ENCODE measurements around the gene GRB14.
"Not testable (repeated sequence)": the region's sequence is repeated elsewhere in the genome, so short reads cannot be mapped to it uniquely, and the experiment has no call there.

Gene GRB14

DNA sequence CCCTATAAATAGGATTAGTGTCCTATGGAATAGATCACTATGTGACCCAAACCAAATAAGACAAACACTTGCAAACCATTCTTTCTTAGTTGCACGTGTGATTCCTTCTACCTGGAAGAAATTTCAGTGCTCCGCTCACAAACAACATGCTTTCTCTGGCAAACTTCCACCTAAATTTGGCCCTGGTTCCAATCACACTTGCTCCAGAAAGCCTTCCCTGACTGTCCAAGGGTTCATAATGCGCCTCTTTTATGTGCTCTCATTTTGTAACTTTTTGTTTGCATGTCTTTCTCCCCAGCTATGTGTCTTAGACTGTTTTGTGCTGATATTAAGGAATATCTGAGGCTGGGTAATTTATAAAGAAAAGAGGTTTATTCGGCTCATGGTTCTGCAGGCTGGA is 69.8 kb downstream of the GRB14 start:
- DNase-seq: no peak

- not testable (repeated sequence) for DNase-seq
Measured at GRCh38 chr2:164549705-164550104, 71.6 kb downstream of the GRB14 start.

GRCh38 chr2:164545484-164545883 is 75.8 kb downstream of the GRB14 start:
- DNase-seq: no peak

DNA sequence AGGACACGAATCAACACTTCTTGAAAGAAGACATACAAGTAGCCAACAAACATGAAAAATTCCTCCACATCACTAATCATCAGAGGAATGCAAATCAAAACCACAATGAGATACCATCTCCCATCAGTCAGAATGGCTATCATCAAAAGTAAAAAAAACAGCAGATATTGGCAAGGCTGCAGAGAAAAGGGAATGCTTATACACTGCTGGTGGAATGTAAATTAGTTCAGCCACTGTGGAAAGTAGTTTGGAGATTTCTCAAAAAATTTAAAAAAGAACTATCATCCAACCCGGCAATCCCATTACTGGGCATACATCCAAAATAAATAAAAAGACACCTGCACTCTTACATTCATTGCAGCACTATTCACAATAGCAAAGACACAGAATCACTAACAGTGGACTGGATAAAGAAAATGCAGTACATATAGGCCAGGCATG is 78.7 kb downstream of the GRB14 start:
- DNase-seq: no peak

- DNase-seq: peak; percentile 27
Measured at GRCh38 chr2:164538240-164538866, 82.9 kb downstream of the GRB14 start.

- DNase-seq: no peak
Measured at GRCh38 chr2:164535280-164536025, 85.8 kb downstream of the GRB14 start.

DNA sequence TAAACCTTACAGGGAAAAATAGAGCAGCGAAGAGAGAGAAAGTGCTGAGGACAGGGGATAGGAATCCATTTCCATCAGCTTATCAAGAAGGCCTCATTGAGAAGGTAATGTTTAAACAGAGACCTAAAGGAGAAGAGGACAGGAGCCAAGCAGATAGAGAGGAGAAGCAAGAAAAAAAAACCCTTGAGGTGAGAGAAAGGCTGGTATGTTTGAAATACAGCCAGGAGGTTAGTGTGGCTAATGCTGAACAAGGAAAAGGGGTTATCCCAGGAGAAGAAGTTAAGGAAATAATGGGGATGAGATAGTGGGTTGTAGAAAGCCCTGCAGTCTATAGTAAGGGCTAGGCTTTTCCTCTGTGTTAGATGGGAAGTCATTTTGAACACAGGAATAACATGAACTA is 90.8 kb downstream of the GRB14 start:
- no peak for DNase-seq

DNA sequence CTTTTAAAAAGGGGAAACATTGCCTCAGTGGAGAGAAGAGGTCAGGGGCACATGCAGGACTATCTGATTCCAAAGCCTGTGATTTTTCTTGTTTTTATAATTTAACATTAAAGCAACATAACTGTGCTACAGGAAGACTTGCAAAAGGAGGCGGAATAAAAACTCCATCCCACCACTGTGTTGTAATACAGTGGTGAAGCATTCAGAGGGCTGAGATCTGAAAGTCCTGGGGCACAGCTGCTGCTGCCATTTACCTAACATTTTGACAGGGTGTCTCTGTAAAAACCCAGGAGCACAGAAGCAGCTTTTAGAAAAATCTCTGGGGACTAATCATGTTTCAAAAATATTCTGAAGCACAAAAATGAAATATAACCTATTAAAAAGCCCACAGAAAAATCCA is 97.6 kb downstream of the GRB14 start:
- no peak for DNase-seq

GRCh38 chr2:164523009-164523408 is 98.3 kb downstream of the GRB14 start:
- no peak for DNase-seq

GRCh38 chr2:164522561-164522981 is 98.7 kb downstream of the GRB14 start:
- no peak for DNase-seq

DNA sequence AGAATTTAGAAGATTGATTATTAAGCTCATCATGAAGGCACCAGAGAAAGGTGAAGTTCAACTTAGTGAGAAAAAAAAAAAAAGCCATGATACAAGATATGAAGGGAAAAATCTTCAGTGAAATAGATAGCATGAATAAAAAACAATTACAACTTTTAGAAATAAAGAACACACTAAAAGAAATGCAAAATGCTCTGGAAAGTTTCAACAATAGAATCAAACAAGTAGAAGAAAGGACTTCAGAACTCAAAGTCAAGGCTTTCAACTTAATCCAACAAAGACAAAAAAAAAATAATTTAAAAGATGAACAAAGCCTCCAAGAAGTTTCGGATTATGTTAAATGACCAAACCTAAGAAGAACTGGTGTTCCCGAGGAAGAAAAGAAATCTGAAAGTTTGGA is 105.5 kb downstream of the GRB14 start:
- DNase-seq: no peak

DNA sequence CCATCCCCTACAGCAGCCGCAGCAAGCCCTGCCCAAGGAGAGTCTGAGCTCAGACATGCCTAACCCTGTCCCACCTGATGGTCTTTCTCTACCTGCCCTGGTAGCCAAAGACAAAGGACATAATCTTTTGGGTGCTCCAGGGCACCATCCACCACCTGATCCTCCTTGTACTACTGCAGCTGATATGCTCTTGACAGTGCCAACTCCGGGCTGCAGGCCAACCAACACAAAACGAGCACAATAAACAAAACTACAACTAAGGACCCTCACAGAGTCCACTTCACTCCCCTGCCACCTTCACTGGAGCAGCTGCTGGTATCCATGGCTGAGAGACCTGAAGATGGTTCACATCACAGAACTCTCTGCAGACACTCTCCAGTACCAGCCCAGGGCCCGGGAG is 106.3 kb downstream of the GRB14 start:
- no peak for DNase-seq

DNA sequence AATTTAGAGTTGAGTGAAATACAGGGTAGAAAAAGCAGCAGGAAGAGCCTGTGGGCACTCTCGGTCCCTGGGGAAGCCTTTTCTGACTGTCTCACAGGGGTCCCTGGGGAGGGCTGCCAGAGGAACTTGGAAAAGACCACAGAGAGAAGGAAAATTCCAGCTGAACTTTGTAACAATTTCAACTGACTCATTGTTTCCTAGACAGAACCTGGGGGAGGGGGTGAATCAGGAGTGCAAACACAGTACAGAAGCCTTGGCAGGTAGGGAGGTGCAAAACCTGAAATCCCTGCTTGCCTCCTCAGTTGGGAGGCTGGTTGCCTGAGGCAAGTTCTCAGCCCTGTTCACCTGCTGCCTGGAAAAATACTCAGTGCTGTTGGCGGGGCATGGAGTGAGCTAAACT is 106.8 kb downstream of the GRB14 start:
- DNase-seq: no peak

DNA sequence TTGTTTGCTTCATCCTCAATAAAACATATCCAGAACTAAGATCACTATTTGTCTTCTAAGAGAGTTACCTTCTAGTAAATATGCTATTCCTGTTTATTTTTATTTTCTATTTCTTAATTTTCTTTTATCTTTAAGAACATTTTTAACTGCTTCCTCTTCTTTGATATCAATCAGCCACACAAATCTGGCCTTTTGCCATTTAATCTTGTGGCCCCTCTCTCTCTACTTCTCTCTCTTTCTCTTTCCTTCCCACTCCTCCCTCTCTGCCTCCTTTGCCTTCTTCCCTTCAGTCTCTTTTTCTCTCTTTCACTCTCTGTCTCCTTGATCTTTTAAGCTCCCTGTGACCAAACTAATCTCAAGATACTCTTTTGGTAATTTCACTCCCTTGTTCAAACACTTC is 108.4 kb downstream of the GRB14 start:
- DNase-seq: no peak

DNA sequence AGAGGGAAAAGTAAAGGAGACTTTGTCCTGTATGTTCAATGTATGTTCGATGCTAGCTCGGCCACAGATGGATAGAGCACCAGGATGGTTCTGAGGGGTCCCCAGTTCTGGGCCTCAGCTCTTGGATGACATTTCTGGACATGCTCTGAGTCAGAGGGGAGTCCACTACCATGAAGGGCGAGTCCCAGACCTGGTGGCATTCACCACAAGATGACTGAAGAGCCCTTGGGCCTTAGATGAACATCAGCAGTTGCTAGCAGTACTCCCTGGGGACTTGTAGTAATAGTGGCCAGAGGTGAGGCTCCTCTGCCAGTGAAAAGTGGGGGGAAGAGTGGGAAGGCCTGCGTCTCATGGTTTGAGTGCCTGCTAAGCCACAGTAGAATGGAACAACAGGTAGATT is 109.5 kb downstream of the GRB14 start:
- DNase-seq: no peak

GRCh38 chr2:164510895-164511294 is 110.4 kb downstream of the GRB14 start:
- DNase-seq: no peak

DNA sequence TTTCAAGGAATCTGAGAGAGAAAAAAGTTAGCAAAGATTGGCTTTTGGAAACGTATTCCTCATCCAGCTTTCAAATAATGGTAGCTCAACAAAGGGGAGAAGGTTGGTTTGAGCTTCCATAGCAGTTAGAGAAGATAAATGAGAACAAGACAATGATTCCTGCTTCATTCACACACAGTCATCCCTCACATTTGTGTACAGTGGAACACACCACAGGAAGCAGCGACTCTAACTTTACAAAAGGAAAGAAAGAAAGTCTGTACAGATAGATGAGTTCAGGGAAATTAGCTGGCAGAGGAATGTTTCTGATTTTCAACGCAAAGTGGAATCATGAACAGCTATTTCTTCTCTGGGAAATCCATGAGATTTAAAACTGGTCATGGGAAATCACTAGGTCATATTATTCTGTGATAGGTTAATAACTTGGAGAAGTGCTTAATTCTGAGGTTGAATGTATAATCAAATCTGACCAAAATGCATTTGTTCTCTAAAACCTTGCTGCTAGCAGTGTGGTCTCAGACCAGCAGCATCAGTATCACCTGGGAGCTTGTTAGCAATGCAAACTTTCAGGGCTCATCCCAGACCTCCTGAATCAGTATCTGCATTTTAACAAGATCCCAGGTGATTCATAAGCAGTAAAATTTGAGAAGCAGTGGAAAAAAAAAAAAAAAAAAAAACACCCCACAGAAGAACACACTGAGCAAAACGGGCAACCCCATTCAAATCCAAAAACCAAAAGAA is 112.0 kb downstream of the GRB14 start:
- DNase-seq: no peak

DNA sequence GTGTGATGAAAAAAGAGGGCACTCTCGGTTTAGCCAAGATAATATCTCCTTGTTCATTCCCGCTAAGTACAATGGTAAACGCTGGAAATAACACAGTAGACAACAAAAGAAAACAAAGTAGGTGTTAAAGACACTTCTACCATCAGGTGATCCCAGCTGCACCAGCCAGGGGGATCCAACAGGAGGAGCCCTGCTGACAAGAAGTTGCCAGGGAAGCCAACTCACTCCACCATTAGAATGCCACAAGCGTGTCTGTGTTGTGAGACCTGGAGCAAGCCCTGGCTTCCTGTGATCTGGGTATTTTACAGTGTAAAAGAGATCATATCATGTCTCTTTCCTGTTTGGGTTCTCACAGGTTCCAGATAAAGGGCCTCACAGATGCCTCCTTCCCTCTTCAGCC is 117.0 kb downstream of the GRB14 start:
- DNase-seq: no peak

DNA sequence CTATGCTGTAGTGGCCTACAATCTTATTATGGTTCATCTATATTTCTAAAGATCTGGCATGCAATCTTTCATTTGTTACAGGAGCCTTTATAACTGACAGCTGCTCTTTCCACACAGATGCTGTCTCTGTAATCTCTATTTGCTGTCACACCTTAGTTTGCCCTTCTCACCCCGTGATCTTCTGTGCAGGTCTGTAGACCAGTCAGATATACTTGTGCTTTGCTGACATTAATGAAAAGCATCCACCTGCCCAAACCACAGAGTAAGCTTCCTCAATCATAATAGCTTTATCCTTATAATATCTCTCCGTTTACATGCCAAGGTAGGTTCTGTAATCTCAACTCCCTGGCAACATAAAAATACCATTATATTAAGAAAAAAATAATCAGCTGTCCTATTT is 122.4 kb downstream of the GRB14 start:
- DNase-seq: no peak

GRCh38 chr2:164496881-164497280 is 124.4 kb downstream of the GRB14 start:
- DNase-seq: no peak

DNA sequence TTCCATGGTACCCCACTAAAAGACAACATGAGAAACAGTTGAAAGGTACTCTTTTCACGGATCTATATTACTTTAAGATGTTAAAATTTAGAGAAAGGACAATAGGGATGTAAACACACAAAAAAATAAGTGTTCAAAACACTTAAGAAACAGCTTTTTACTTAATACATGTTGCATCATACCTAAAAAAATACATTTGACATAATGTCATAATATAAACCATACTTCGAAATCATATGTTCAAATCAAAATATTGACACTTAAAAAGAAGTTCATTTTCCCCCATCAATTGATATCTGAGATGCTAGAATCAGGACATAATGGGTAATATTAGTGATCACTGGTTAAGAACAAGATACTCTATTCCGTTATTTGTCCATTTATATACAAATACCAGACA is 124.9 kb downstream of the GRB14 start:
- no peak for DNase-seq

GRCh38 chr2:164495491-164496223 is 125.6 kb downstream of the GRB14 start:
- peak; percentile 84 for DNase-seq

DNA sequence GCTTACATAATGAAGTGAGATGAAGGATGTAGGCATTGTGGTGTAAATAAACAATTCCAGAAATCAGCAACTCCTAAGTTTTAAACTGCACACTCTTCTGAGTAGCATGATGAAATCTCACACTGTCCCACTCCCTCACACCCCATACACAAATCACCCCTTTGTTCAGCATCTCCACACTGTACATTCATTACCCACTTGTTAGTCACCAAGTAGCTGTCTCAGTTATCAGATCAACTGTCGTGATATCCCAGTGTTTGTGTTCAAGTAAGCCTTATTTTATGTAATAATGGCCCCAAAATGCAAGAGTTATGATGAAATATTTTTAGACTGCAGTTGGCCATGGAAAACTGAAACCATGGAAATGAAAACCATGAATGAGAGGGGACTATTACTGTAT is 135.7 kb downstream of the GRB14 start:
- DNase-seq: no peak

All from midbrain (tissue), 1 donor.